K562 (cell line): ENCODE measurements around the gene ALG11. TPM values are rescaled to one million over a fixed set of nuclear protein-coding genes. Genes with fewer than 3 reads are reported as not detected.
"Not testable (repeated sequence)": the region's sequence is repeated elsewhere in the genome, so short reads cannot be mapped to it uniquely, and the experiment has no call there.

Experiments used
- ATAC-seq: fragments of 200-7000 bp; cut with Tn5 transposase; 3 replicates; pipeline ENCODE4 v1.9.1; 2020; ENCODE audit warnings: moderate library complexity
- BruUV-seq: library from RNA; stranded (reverse); fragments of 400-500 nt; replicated peaks from 2 replicates; lab custom pipeline; 2021; lab: Mats Ljungman, UMichigan
- CTCF ChIA-PET: fragments of 300-600 bp; formaldehyde crosslinking; extraction: SDS; loops from one replicate; lab custom pipeline; 2021; ENCODE audit warnings: low intra/inter-chr PET ratio; lab: Yijun Ruan, JAX
- POLR2A ChIA-PET: fragments of 300-600, 350-650 bp; sonication (Branson Sonifier 250); formaldehyde crosslinking; extraction: SDS; loops from one replicate; lab custom pipeline; 2021; ENCODE audit warnings: antibody characterized with exemption, inconsistent platforms; lab: Yijun Ruan, JAX
- DNase-seq, 4 experiments: peaks; one replicate each; pipeline versions ENCODE4 v3.0.0 to v3.0.0-alpha.2; 2011 to 2018; ENCODE audit warnings: low spot score in 3 of 4, mixed read lengths in 3 of 4; ENCODE audit errors: extremely low read depth in 1 of 4
- FAIRE-seq: peaks from 2 replicates; lab custom pipeline; 2011; peaks lifted over from hg19 to GRCh38; lab: Jason Lieb, UNC
- H2AFZ ChIP-seq: 2 replicates; pipeline ENCODE4 v1.6.0; 2011; ENCODE audit warnings: low read depth, low read length, control low read depth, inconsistent platforms
- H3K27ac ChIP-seq: fragments of 200-600 bp; 3 replicates; pipeline ENCODE4 v1.8.0; 2011; ENCODE audit warnings: low read depth, mild to moderate bottlenecking, control low read depth, inconsistent platforms, low read length, moderate library complexity, mixed read lengths; ENCODE audit errors: extremely low read depth
- H3K27me3 ChIP-seq, 2 experiments: fragments of 300-600 bp in 1 of 2; 2 replicates in 1 of 2; 3 replicates in 1 of 2; pipeline versions ENCODE4 v1.6.0 to v1.8.0; 2011; ENCODE audit warnings: inconsistent platforms in 2 of 2, low read length in 2 of 2, mild to moderate bottlenecking in 1 of 2, mixed read lengths in 1 of 2, moderate library complexity in 1 of 2; ENCODE audit not compliant: control insufficient read depth in 2 of 2, insufficient read depth in 2 of 2
- H3K36me3 ChIP-seq: fragments of 300-600 bp; 3 replicates; pipeline ENCODE4 v1.8.0; 2011; ENCODE audit warnings: mild to moderate bottlenecking, low read length, inconsistent platforms; ENCODE audit not compliant: control insufficient read depth, insufficient read depth
- H3K4me1 ChIP-seq, 2 experiments: fragments of 200-600 bp in 1 of 2; replicated peaks in 1 of 2; 2 replicates in 1 of 2; 3 replicates in 1 of 2; pipeline versions ENCODE4 v1.5.1 to v1.8.0; 2011; ENCODE audit warnings: inconsistent platforms in 2 of 2, low read length in 2 of 2, mild to moderate bottlenecking in 1 of 2, mixed read lengths in 1 of 2, moderate library complexity in 1 of 2; ENCODE audit not compliant: control insufficient read depth in 2 of 2, insufficient read depth in 2 of 2
- H3K4me2 ChIP-seq: 2 replicates; pipeline ENCODE4 v1.6.1; 2011; ENCODE audit warnings: low read length, control low read depth, inconsistent platforms, mixed read lengths; ENCODE audit not compliant: insufficient read depth
- H3K4me3 ChIP-seq: fragments of 200-600 bp; sonication (generic), shearing (Covaris generic); 2 replicates; pipeline ENCODE4 v1.5.1; 2016; ENCODE audit warnings: control low read depth, inconsistent platforms
- H3K79me2 ChIP-seq: fragments of 200-600 bp; 3 replicates; pipeline ENCODE4 v1.8.0; 2011; ENCODE audit warnings: low read length, inconsistent platforms; ENCODE audit not compliant: control insufficient read depth, insufficient read depth
- H3K9ac ChIP-seq, 2 experiments: 2 replicates each; pipeline versions ENCODE4 v1.6.0 to v1.6.1; 2011; ENCODE audit warnings: low read depth in 2 of 2, low read length in 2 of 2, control low read depth in 1 of 2, inconsistent platforms in 1 of 2, mild to moderate bottlenecking in 1 of 2, mixed read lengths in 1 of 2; ENCODE audit not compliant: insufficient read depth in 1 of 2
- H3K9me1 ChIP-seq: one replicate; pipeline ENCODE4 v1.6.0; 2011; ENCODE audit warnings: inconsistent platforms, mild to moderate bottlenecking, low read length, moderate library complexity; ENCODE audit not compliant: control insufficient read depth, insufficient read depth
- H3K9me3 ChIP-seq: replicated peaks from 2 replicates; pipeline ENCODE4 v1.5.1; 2011; ENCODE audit warnings: low read depth, low read length, inconsistent platforms; ENCODE audit not compliant: control insufficient read depth, insufficient read depth
- H4K20me1 ChIP-seq: replicated peaks from 2 replicates; pipeline ENCODE4 v1.6.1; 2011; ENCODE audit warnings: low read length, inconsistent platforms, mixed read lengths; ENCODE audit not compliant: control insufficient read depth, insufficient read depth
- FOS ChIP-seq: IDR thresholded peaks from 3 replicates; pipeline ENCODE4 v1.6.1; 2011; ENCODE audit not compliant: insufficient read length; ENCODE audit errors: extremely low read depth
- GABPB1 ChIP-seq: sonication (generic); formaldehyde crosslinking; IDR thresholded peaks from 2 replicates; pipeline ENCODE4 v1.8.0; 2022; ENCODE audit warnings: mild to moderate bottlenecking, missing genetic modification reagents
- SAFB ChIP-seq: fragments of 200-400 bp; formaldehyde crosslinking; IDR thresholded peaks from 2 replicates; pipeline ENCODE4 v1.6.1; 2017; ENCODE audit warnings: low read depth, low read length, borderline replicate concordance
- ZNF347 ChIP-seq: fragments of 450-650 bp; formaldehyde crosslinking; IDR thresholded peaks from 2 replicates; pipeline ENCODE4 v1.4.0; 2020; ENCODE audit warnings: low read depth, mild to moderate bottlenecking, moderate library complexity
- WGBS: fragments of 100-300 bp; shearing (Covaris generic); methylation state at CpG from one replicate; pipeline ENCODE4 v1.1.6; 2016; ENCODE audit warnings: low coverage, mixed read lengths; ENCODE audit not compliant: insufficient coverage; ENCODE audit errors: missing lambda C conversion rate; 5-methylcytosine and 5-hydroxymethylcytosine counted together
- in situ Hi-C: fragments of 300-500 bp; cut with MboI; formaldehyde crosslinking; loops from 4 replicates; pipeline ENCODE4 v1.15.0; 2018; ENCODE audit warnings: inconsistent platforms, mixed read lengths
- intact Hi-C: fragments of 100-400 bp; cut with micrococcal nuclease; formaldehyde crosslinking; loops from 2 replicates; pipeline ENCODE4 v1.14.2; 2022
- polyA plus RNA-seq, 8 experiments: library from polyadenylated mRNA; depleted of rRNA in 4 of 8; stranded (reverse) in 5 of 8; unstranded in 3 of 8; fragments of >200 nt; fragmentation: Nextera tagmentation in 2 of 8; fragmentation: Illumina TruSeq in 1 of 8; extraction: Ambion mirVana in 2 of 8; extraction: Trizol in 1 of 8; gene quantifications; 2 replicates each; pipeline versions ENCODE4 v1.2.1 to v1.2.3, GENCODE V29; 2011 to 2014; ENCODE audit warnings: inconsistent platforms in 1 of 8, missing spikeins in 1 of 8
- total RNA-seq, 7 experiments: library from RNA; depleted of rRNA in 6 of 7; stranded (reverse); fragments of >200 nt in 6 of 7; fragmentation: Illumina TruSeq in 2 of 7; extraction: Trizol in 2 of 7; gene quantifications; 2 replicates each; pipeline versions ENCODE4 v1.2.1 to v1.2.3, GENCODE V29; 2011 to 2021; ENCODE audit warnings: low replicate concordance in 1 of 7
- TF ChIP-seq, protein P1 (sequence below), 2 experiments: fragments of 450-650 bp in 1 of 2; sonication (generic) in 1 of 2; formaldehyde crosslinking in 1 of 2; IDR thresholded peaks in 1 of 2; conservative IDR thresholded peaks in 1 of 2; 2 replicates each; pipeline versions ENCODE4 v1.6.1 to v1.8.1; 2016 to 2023; ENCODE audit warnings: mild to moderate bottlenecking in 2 of 2, moderate library complexity in 2 of 2, inconsistent platforms in 1 of 2, missing genetic modification reagents in 1 of 2
- TF ChIP-seq, protein P2 (sequence below): fragments of 450-650 bp; formaldehyde crosslinking; IDR thresholded peaks from 2 replicates; pipeline ENCODE4 v1.4.0; 2022; ENCODE audit warnings: mild to moderate bottlenecking, moderate library complexity

The ALG11 gene
- total and polyA plus RNA-seq, 9 of the 15 experiments (the other 6 are each of a cell fraction or from before 2014, with no cell fraction given), result 7.3 to 19.2 (median 16.3) TPM

DNA sequence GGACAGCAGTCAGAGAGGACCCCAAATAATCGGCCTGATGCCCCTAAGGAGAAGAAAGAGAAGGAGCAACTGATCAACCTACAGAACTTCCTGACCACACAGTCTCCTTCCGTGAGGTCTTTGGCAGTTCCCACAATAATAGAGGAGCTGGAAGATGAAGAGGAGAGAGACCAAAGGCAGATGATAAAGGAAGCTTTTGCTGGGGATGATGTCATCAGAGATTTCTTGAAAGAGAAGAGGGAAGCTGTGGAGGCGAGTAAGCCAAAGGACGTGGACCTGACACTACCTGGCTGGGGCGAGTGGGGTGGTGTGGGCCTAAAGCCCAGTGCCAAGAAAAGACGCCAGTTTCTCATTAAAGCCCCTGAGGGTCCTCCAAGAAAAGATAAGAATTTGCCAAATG lies 18.2 kb downstream of the ALG11 start:
- WGBS, result 82% methylated on average over 1 of the region's 6 CpGs
- CTCF ChIA-PET, H3K9me3 ChIP-seq, in situ Hi-C loops, intact Hi-C loops, H2AFZ ChIP-seq, ATAC-seq, FAIRE-seq, POLR2A ChIA-PET, H3K4me1 ChIP-seq, H3K9ac ChIP-seq, H3K4me2 ChIP-seq, H3K27me3 ChIP-seq, DNase-seq, H3K9me1 ChIP-seq, H3K27ac ChIP-seq, H4K20me1 ChIP-seq, H3K4me3 ChIP-seq, BruUV-seq: not testable (repeated sequence)
- TF ChIP-seq, protein P1, sequence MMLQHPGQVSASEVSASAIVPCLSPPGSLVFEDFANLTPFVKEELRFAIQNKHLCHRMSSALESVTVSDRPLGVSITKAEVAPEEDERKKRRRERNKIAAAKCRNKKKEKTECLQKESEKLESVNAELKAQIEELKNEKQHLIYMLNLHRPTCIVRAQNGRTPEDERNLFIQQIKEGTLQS (IDR thresholded peaks at IDR 0.05), result peak; percentile 56
- TF ChIP-seq, protein P1 (CRISPR knock-in tag; conservative IDR thresholded peaks at IDR 0.05), result not testable (repeated sequence)
- Histone ChIP-seq H3K36me3 (peaks cover 32% of the 10 kb centered on the region; the same call in 2 of the 3 replicates), H3K79me2 (peaks cover 17% of the 10 kb centered on the region; the same call in 2 of the 3 replicates)

DNA sequence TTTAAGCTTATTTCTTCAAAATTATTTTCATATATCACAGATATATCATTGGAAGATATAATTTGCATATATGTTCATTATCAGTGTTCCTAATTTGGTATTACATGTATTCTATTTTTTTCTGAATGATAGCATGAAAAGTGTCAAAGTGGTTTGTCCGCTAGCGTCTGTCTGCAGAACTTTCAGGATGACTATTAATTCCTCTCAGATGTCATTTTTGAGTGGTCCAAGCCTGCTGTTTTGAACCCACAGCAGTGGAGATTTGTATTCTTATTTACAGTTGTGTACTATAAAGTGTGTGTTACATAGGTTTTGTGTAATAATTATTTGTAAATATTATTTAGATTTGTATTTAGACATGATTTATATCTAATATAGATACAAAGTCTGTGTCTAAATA lies 20.8 kb downstream of the ALG11 start:
- FAIRE-seq, result no peak
- H3K9me3 ChIP-seq, result peaks cover 5% of the 10 kb centered on the region
- ChIA-PET POLR2A (interaction anchor here (0.8 kb wide), 1 partner anchor 135 kb away, joined by 3 read pairs; no protein-coding TSS in a partner anchor), CTCF (no interaction called here)
- no peak for TF ChIP-seq FOS
- no peak for TF ChIP-seq SAFB
- TF ChIP-seq, protein P2, sequence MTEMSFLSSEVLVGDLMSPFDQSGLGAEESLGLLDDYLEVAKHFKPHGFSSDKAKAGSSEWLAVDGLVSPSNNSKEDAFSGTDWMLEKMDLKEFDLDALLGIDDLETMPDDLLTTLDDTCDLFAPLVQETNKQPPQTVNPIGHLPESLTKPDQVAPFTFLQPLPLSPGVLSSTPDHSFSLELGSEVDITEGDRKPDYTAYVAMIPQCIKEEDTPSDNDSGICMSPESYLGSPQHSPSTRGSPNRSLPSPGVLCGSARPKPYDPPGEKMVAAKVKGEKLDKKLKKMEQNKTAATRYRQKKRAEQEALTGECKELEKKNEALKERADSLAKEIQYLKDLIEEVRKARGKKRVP, result no peak
- no peak for TF ChIP-seq ZNF347
- no peak for TF ChIP-seq GABPB1 (CRISPR knock-in tag)
- no peak overlapping the region for H3K27ac ChIP-seq
- 87% methylated on average over 2 of the region's 2 CpGs for WGBS
- H2AFZ ChIP-seq, result no peak overlapping the region
- in situ Hi-C loops (no loop called here), intact Hi-C loops (no loop called here)
- no TSS peak for BruUV-seq
- no peak overlapping the region for H3K9ac ChIP-seq
- no peak overlapping the region for H3K4me3 ChIP-seq
- H3K36me3 ChIP-seq, result peaks cover 10% of the 10 kb centered on the region; the same call in 2 of the 3 replicates
- H3K79me2 ChIP-seq, result no peaks in the 10 kb centered on the region
- ATAC-seq, result no peak
- no peak overlapping the region for H3K4me2 ChIP-seq
- H3K9me1 ChIP-seq, result no peaks in the 10 kb centered on the region
- no peak for DNase-seq
- H4K20me1 ChIP-seq, result no peaks in the 10 kb centered on the region
- no peaks in the 10 kb centered on the region for H3K27me3 ChIP-seq
- no peaks in the 10 kb centered on the region; a peak in 2 of 5 replicates for H3K4me1 ChIP-seq
